Activated naive CD4-positive, alpha-beta T cell treated with anti-CD3 and anti-CD28 coated beads, Interleukin-2, amount 50 U/mL, for 16 hours (primary cell): ENCODE measurements around the gene ADNP.

Source experiments
- DNase-seq: peaks from one replicate; pipeline ENCODE4 v3.0.0-alpha.2; 2020

ADNP gene

DNA sequence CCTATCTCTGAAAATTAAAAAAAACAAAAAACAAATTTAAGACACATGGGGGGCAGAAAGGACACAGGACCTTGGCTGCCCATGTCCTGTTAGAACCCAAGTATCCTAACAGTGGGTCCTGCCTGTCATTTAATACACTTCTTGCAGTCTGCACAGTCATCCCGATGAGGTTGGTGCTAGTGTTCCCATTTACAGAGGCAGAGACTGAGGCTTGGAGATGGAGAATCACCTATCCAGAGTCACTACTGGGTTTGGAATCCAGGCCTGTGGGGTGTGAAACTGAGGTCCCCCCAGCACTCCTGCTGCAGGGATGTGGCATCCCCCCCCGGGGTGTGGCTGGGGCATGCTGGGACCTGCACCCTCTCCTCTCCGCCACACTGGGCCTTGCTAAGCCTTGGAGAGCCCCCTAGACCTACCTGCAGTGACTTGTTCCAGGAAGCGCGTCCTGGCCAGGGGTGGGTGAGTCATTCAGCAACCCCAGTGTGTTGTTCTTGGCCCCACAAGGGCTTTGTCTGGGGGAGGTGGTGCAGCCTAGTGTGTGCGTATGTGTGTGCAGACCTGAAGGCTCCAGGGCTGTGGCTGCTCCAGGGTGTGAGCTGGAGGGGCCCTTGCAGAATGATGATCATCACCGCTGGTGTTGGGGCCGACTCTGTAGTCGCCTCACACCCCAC lies 86.7 kb downstream of the ADNP start:
- no peak for DNase-seq

DNA sequence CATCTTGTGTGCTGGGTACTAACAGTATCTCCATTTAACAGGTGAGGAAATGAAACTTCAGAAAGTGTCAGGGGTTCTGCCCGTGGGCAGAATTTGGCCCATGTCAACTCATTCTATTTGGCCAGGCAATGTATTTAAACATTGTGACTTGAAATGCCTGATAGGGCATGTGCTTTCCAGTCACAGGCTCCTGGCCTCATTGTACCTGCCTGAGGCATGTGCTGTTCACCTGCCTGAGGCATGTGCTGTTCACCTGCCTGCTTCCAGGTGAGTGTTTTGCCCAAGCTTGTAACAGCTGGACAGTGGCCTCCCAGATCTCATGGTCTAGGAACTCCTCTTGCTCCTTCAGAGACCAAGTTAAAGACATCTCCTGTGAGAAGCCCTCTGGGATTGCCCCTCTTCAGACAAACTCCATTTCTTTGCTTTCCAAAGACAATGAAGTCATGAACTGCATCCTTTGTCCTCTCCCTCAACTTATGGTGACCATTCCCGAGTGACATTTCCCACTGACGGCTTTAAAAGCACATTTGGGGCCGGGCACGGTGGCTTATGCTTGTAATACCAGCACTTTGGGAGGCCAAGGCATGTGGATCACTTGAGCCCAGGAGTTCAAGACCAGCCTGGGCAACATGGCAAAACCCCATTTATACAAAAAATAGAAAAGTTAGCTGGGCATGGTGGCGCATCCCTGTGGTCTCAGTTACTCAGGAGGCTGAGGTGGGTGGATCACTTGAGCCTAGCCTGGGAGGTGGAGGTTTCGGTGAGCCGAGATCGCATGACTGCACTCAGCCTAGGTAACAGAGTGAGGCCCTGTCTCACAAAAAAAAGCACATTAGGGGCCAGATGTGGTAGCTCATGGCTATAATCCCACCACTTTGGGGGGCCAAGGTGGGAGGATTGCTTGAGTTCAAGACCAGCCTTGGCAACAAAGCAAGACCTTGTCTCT lies 87.6 kb downstream of the ADNP start:
- DNase-seq: no peak

DNA sequence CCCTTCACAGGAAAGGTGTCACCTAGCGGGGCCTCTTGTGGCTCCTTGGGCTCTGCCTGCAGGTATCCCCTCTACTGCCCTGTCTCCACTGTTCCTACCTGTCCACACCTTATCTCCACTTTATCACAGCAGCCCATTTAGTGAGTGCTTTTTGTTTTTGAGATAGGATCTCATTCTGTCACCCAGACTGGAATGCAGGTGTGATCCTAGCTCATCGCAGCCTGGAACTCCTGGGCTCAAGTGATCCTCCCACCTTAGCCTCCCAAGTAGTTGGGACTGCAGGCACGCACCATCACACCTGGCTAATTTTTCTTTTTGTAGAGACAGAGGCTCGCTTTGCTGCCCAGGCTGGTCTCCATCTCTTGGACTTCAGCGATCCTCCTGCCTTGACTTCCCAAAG lies 88.4 kb downstream of the ADNP start:
- DNase-seq: no peak
